Measurements from ENCODE around the gene TMEM132D.

Gene TMEM132D

DNA sequence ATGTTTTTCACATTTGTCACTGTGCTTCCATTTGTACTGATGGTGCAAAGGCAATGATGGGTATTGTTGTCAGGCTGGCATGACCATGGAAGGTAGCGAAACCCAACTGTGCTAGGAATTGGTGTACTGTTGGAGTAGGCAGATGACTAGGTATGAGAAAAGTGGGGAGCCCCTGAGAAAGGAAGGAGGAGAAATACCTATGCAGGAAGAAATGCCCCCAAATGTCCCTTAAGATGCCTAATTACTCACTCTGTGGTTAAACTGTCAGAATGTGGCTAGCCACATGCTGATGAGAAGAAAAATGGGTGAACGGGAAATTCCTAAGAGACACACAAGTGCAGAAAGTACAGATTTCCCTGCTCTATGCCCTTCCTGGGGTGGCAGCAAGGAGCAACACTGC is 339.1 kb downstream of the TMEM132D start:
- H3K27me3 ChIP-seq (ENCODE audit: insufficient read depth, low read length), result no peaks in the 10 kb centered on the region
- no peak for TF ChIP-seq EZH2 (IDR thresholded peaks at IDR 0.05; ENCODE audit: borderline replicate concordance, low read length)
- TF ChIP-seq, protein P1, sequence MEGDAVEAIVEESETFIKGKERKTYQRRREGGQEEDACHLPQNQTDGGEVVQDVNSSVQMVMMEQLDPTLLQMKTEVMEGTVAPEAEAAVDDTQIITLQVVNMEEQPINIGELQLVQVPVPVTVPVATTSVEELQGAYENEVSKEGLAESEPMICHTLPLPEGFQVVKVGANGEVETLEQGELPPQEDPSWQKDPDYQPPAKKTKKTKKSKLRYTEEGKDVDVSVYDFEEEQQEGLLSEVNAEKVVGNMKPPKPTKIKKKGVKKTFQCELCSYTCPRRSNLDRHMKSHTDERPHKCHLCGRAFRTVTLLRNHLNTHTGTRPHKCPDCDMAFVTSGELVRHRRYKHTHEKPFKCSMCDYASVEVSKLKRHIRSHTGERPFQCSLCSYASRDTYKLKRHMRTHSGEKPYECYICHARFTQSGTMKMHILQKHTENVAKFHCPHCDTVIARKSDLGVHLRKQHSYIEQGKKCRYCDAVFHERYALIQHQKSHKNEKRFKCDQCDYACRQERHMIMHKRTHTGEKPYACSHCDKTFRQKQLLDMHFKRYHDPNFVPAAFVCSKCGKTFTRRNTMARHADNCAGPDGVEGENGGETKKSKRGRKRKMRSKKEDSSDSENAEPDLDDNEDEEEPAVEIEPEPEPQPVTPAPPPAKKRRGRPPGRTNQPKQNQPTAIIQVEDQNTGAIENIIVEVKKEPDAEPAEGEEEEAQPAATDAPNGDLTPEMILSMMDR (IDR thresholded peaks at IDR 0.05; ENCODE audit: low read length), result no peak
- H3K27ac ChIP-seq (ENCODE audit: low read depth, low read length, poor library complexity, severe bottlenecking), result no peak overlapping the region
- no peaks in the 10 kb centered on the region for H3K9me2 ChIP-seq (ENCODE audit: low read depth, low read length)
- H3K4me2 ChIP-seq (ENCODE audit: low read length), result no peak overlapping the region
- no peaks in the 10 kb centered on the region for H3K79me2 ChIP-seq (ENCODE audit: insufficient read depth, low read length)
- no peaks in the 10 kb centered on the region for H3K4me1 ChIP-seq (ENCODE audit: insufficient read depth, low read length, severe bottlenecking)
- no peak overlapping the region for H2AFZ ChIP-seq (ENCODE audit: low read length)
- no peak overlapping the region for H3K4me3 ChIP-seq (ENCODE audit: low read depth, low read length, poor library complexity, severe bottlenecking)
- H3K36me3 ChIP-seq (ENCODE audit: insufficient read depth, low read length), result no peaks in the 10 kb centered on the region
- no peaks in the 10 kb centered on the region for H3F3A ChIP-seq (ENCODE audit: insufficient read depth, low read length)
- H3K9me3 ChIP-seq (ENCODE audit: low read length), result no peaks in the 10 kb centered on the region
- H4K20me1 ChIP-seq (ENCODE audit: insufficient read depth, low read length), result no peaks in the 10 kb centered on the region
- no peak overlapping the region for H3K9ac ChIP-seq (ENCODE audit: low read length)

DNA sequence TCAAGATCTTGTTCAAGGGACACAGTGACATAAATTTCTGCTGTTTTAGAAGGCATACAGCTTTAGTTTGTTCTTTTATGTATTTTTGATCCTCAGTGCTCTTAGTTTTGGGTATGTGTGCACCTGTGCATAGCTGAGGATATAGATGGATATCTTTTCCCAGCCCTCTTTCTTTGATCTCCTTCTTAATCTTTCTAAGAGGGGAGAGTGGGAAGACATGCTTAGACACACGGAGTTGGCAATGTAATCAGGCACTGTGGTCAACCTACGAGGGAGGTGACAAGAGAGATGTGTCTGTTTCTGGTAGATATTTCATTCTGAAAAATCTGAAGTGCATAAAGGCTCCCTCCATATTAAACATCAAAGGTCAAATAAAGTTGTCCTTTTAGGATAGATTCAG is 340.6 kb downstream of the TMEM132D start:
- Histone ChIP-seq H4K20me1 (ENCODE audit: insufficient read depth, low read length) (no peaks in the 10 kb centered on the region), H3K27ac (ENCODE audit: low read depth, low read length, poor library complexity, severe bottlenecking) (no peak overlapping the region), H3K9ac (ENCODE audit: low read length) (no peak overlapping the region), H2AFZ (ENCODE audit: low read length) (no peak overlapping the region), H3K9me2 (ENCODE audit: low read depth, low read length) (no peaks in the 10 kb centered on the region), H3K9me3 (ENCODE audit: low read length) (no peaks in the 10 kb centered on the region), H3K4me3 (ENCODE audit: low read depth, low read length, poor library complexity, severe bottlenecking) (no peak overlapping the region), H3F3A (ENCODE audit: insufficient read depth, low read length) (no peaks in the 10 kb centered on the region), H3K4me1 (ENCODE audit: insufficient read depth, low read length, severe bottlenecking) (no peaks in the 10 kb centered on the region), H3K27me3 (ENCODE audit: insufficient read depth, low read length) (no peaks in the 10 kb centered on the region), H3K4me2 (ENCODE audit: low read length) (no peak overlapping the region), H3K79me2 (ENCODE audit: insufficient read depth, low read length) (no peaks in the 10 kb centered on the region), H3K36me3 (ENCODE audit: insufficient read depth, low read length) (no peaks in the 10 kb centered on the region)
- no peak for TF ChIP-seq EZH2 (IDR thresholded peaks at IDR 0.05; ENCODE audit: borderline replicate concordance, low read length)
- TF ChIP-seq, protein P1 (IDR thresholded peaks at IDR 0.05; ENCODE audit: low read length), result no peak

- H3K4me1 ChIP-seq (ENCODE audit: insufficient read depth, low read length, severe bottlenecking), result no peaks in the 10 kb centered on the region
- H2AFZ ChIP-seq (ENCODE audit: low read length), result no peak overlapping the region
- no peaks in the 10 kb centered on the region for H3K36me3 ChIP-seq (ENCODE audit: insufficient read depth, low read length)
- no peaks in the 10 kb centered on the region for H3K9me2 ChIP-seq (ENCODE audit: low read depth, low read length)
- H3F3A ChIP-seq (ENCODE audit: insufficient read depth, low read length), result no peaks in the 10 kb centered on the region
- H3K4me3 ChIP-seq (ENCODE audit: low read depth, low read length, poor library complexity, severe bottlenecking), result no peak overlapping the region
- H3K4me2 ChIP-seq (ENCODE audit: low read length), result no peak overlapping the region
- H3K79me2 ChIP-seq (ENCODE audit: insufficient read depth, low read length), result no peaks in the 10 kb centered on the region
- TF ChIP-seq, protein P1 (IDR thresholded peaks at IDR 0.05; ENCODE audit: low read length), result no peak
- no peak for TF ChIP-seq EZH2 (IDR thresholded peaks at IDR 0.05; ENCODE audit: borderline replicate concordance, low read length)
- H3K27ac ChIP-seq (ENCODE audit: low read depth, low read length, poor library complexity, severe bottlenecking), result no peak overlapping the region
- no peak overlapping the region for H3K9ac ChIP-seq (ENCODE audit: low read length)
- H3K9me3 ChIP-seq (ENCODE audit: low read length), result no peaks in the 10 kb centered on the region
- H3K27me3 ChIP-seq (ENCODE audit: insufficient read depth, low read length), result no peaks in the 10 kb centered on the region
- H4K20me1 ChIP-seq (ENCODE audit: insufficient read depth, low read length), result no peaks in the 10 kb centered on the region
Measured at GRCh38 chr12:129561304-129561703, 342.5 kb downstream of the TMEM132D start.
